PC-3 (cell line): ENCODE measurements around the gene SRRD. TPM values are rescaled to one million over a fixed set of nuclear protein-coding genes. Genes with fewer than 3 reads are reported as not detected.

Experiments used
- ATAC-seq: fragments of 200-7000 bp; cut with Tn5 transposase; 2 replicates; pipeline ENCODE4 v1.9.1; 2020; ENCODE audit warnings: mild to moderate bottlenecking, moderate library complexity
- BruUV-seq: library from RNA; stranded (reverse); fragments of 400-500 nt; replicated peaks from 2 replicates; lab custom pipeline; 2021; lab: Mats Ljungman, UMichigan
- CTCF ChIA-PET: fragments of 300-600 bp; sonication (Branson Sonifier 250); formaldehyde crosslinking; loops from one replicate; lab custom pipeline; 2022; ENCODE audit warnings: antibody characterized with exemption; lab: Charles Lee
- POLR2A ChIA-PET: fragments of 300-600 bp; sonication (Branson Sonifier 250); formaldehyde crosslinking; loops from one replicate; lab custom pipeline; 2022; ENCODE audit warnings: antibody characterized with exemption; ENCODE audit not compliant: unreplicated experiment; lab: Charles Lee
- DNase-seq: peaks from one replicate; pipeline ENCODE4 v3.0.0-alpha.2; 2015
- H2AFZ ChIP-seq: fragments of 300-600 bp; sonication (generic); 2 replicates; pipeline ENCODE4 v1.6.0; 2016; ENCODE audit warnings: antibody characterized with exemption, low read length
- H3F3A ChIP-seq: fragments of 300-600 bp; sonication (generic); one replicate; pipeline ENCODE4 v1.6.0; 2017; ENCODE audit warnings: antibody characterized with exemption, low read length, control low read depth, mild to moderate bottlenecking; ENCODE audit not compliant: unreplicated experiment
- H3K27ac ChIP-seq: fragments of 300-600 bp; sonication (generic); 2 replicates; pipeline ENCODE4 v1.5.1; 2016; ENCODE audit warnings: mild to moderate bottlenecking, low read length
- H3K27me3 ChIP-seq: fragments of 300-600 bp; sonication (generic); 2 replicates; pipeline ENCODE4 v1.6.1; 2016; ENCODE audit warnings: low read length, mixed read lengths
- H3K36me3 ChIP-seq: fragments of 300-600 bp; sonication (generic); 2 replicates; pipeline ENCODE4 v1.6.1; 2016; ENCODE audit warnings: low read depth, mixed run types, low read length, mixed read lengths
- H3K4me1 ChIP-seq: fragments of 300-600 bp; sonication (generic); 2 replicates; pipeline ENCODE4 v1.5.1; 2016; ENCODE audit warnings: low read length; ENCODE audit not compliant: insufficient read depth
- H3K4me2 ChIP-seq: fragments of 300-600 bp; sonication (generic); 2 replicates; pipeline ENCODE4 v1.6.0; 2016; ENCODE audit warnings: low read length
- H3K4me3 ChIP-seq: fragments of 300-600 bp; sonication (generic); 2 replicates; pipeline ENCODE4 v1.5.1; 2016; ENCODE audit warnings: mild to moderate bottlenecking, low read length, mixed read lengths
- H3K79me2 ChIP-seq: fragments of 300-600 bp; sonication (generic); 2 replicates; pipeline ENCODE4 v1.6.1; 2017; ENCODE audit warnings: low read length, mixed read lengths
- H3K9ac ChIP-seq: fragments of 300-600 bp; sonication (generic); 2 replicates; pipeline ENCODE4 v1.6.0; 2016; ENCODE audit warnings: mild to moderate bottlenecking, low read length
- H3K9me2 ChIP-seq: fragments of 300-600 bp; sonication (generic); replicated peaks from 2 replicates; pipeline ENCODE4 v1.6.1; 2016; ENCODE audit warnings: mixed run types, low read length, mixed read lengths
- H3K9me3 ChIP-seq: fragments of 300-600 bp; sonication (generic); 2 replicates; pipeline ENCODE4 v1.6.1; 2016; ENCODE audit warnings: low read length, mixed read lengths
- H4K20me1 ChIP-seq: fragments of 300-600 bp; sonication (generic); 2 replicates; pipeline ENCODE4 v1.6.1; 2016; ENCODE audit warnings: low read length, mixed read lengths
- EZH2 ChIP-seq: fragments of 300-600 bp; sonication (generic); IDR thresholded peaks from one replicate; pipeline ENCODE4 v1.6.1; 2017; ENCODE audit warnings: antibody characterized with exemption, mild to moderate bottlenecking, low read length; ENCODE audit not compliant: unreplicated experiment
- EZH2phosphoT487 ChIP-seq: fragments of 300-600 bp; sonication (generic); IDR thresholded peaks from 2 replicates; pipeline ENCODE4 v1.6.1; 2018; ENCODE audit warnings: mild to moderate bottlenecking, antibody characterized with exemption, low read length, borderline replicate concordance
- intact Hi-C: fragments of 100-400 bp; cut with micrococcal nuclease; formaldehyde crosslinking; loops from 2 replicates; pipeline ENCODE4 v1.9.0; 2023
- total RNA-seq: library from RNA; depleted of rRNA; stranded (reverse); fragments of >200 nt; gene quantifications from 2 replicates; pipeline ENCODE4 v1.2.3, GENCODE V29; 2014
- TF ChIP-seq, protein P1 (sequence below): fragments of 300-600 bp; sonication (generic); conservative IDR thresholded peaks from 2 replicates; pipeline ENCODE4 v1.5.1; 2017; ENCODE audit warnings: antibody characterized with exemption, low read depth, mild to moderate bottlenecking, low read length

SRRD gene
- total RNA-seq, 1 experiment from 2014 or later = 17.6 TPM

DNA sequence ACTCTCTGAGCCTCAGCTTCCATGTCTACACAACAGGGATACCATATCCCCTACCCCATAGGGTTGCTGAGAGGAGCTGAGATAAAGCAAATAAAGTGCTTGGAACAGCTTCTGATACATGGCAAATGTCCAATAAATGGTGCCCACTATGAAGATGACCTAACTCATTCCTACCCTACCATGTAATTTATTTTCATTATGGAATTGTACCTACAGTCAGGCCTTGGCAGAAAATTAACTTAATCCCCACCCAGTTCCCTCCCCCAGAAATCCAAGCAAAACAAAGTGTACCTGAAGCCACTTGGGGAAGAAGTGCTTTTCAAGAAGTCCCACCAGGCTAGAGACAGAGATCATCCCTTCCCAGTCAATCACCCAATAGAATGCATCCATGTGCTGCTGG lies 10.8 kb downstream of the SRRD start:
- Histone ChIP-seq H3K4me2 (no peak overlapping the region), H2AFZ (no peak overlapping the region), H3K9ac (no peak overlapping the region), H3K79me2 (no peaks in the 10 kb centered on the region), H3K9me2 (no peaks in the 10 kb centered on the region), H3K4me1 (peaks cover 18% of the 10 kb centered on the region; the same call in 1 of the 2 replicates), H3K27me3 (no peaks in the 10 kb centered on the region), H3K27ac (no peak overlapping the region), H3F3A (no peaks in the 10 kb centered on the region), H3K4me3 (no peak overlapping the region), H3K36me3 (peaks cover 42% of the 10 kb centered on the region), H3K9me3 (no peaks in the 10 kb centered on the region), H4K20me1 (no peaks in the 10 kb centered on the region)
- POLR2A ChIA-PET = interaction anchor here (0.9 kb wide), 1 partner anchor 11 kb away, joined by 3 read pairs; the partner anchor contains the start of genes HPS4 and SRRD
- TF ChIP-seq EZH2phosphoT487 (no peak), EZH2 (no peak)
- TF ChIP-seq, protein P1, sequence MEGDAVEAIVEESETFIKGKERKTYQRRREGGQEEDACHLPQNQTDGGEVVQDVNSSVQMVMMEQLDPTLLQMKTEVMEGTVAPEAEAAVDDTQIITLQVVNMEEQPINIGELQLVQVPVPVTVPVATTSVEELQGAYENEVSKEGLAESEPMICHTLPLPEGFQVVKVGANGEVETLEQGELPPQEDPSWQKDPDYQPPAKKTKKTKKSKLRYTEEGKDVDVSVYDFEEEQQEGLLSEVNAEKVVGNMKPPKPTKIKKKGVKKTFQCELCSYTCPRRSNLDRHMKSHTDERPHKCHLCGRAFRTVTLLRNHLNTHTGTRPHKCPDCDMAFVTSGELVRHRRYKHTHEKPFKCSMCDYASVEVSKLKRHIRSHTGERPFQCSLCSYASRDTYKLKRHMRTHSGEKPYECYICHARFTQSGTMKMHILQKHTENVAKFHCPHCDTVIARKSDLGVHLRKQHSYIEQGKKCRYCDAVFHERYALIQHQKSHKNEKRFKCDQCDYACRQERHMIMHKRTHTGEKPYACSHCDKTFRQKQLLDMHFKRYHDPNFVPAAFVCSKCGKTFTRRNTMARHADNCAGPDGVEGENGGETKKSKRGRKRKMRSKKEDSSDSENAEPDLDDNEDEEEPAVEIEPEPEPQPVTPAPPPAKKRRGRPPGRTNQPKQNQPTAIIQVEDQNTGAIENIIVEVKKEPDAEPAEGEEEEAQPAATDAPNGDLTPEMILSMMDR = no peak
- DNase-seq (no peak), ATAC-seq (no peak)
- BruUV-seq = no TSS peak
- intact Hi-C loops = no loop called here
- CTCF ChIA-PET = no interaction called here

DNA sequence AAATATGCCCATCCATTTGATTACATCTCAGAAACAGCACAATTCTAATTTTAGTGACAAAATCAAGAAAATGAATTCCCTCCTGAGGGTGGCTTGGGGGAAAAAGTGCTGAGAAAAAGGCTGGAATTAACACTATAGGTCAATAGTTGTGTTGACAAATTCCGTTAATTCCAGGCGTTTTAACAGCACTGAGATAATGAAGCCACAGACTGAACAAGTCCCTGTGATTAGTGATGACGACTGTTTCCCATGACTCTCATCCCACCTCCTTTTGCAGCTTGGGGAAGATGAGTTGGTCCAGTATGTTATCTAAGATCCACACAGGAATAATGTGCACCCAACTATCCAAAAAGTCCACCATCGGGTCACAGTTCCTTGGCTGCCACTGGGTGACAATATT lies 12.8 kb downstream of the SRRD start:
- H3F3A ChIP-seq = no peaks in the 10 kb centered on the region
- no peak overlapping the region for H2AFZ ChIP-seq
- TF ChIP-seq EZH2phosphoT487 = no peak
- no peak for TF ChIP-seq EZH2
- TF ChIP-seq, protein P1 = no peak
- intact Hi-C loops = no loop called here
- H3K9ac ChIP-seq = no peak overlapping the region
- H4K20me1 ChIP-seq = no peaks in the 10 kb centered on the region
- no peak overlapping the region for H3K4me3 ChIP-seq
- no peak overlapping the region for H3K27ac ChIP-seq
- H3K4me2 ChIP-seq = no peak overlapping the region
- BruUV-seq = no TSS peak
- H3K27me3 ChIP-seq = no peaks in the 10 kb centered on the region
- DNase-seq (no peak), ATAC-seq (no peak)
- H3K4me1 ChIP-seq = peaks cover 18% of the 10 kb centered on the region; the same call in 1 of the 2 replicates
- H3K36me3 ChIP-seq = peaks cover 38% of the 10 kb centered on the region
- ChIA-PET POLR2A (no interaction called here), CTCF (no interaction called here)
- no peaks in the 10 kb centered on the region for H3K9me3 ChIP-seq
- H3K79me2 ChIP-seq = no peaks in the 10 kb centered on the region
- no peaks in the 10 kb centered on the region for H3K9me2 ChIP-seq

GRCh38 chr22:26499188-26499703 lies 15.6 kb downstream of the SRRD start:
- Histone ChIP-seq H3K9me3 (no peaks in the 10 kb centered on the region), H3K79me2 (no peaks in the 10 kb centered on the region), H2AFZ (no peak overlapping the region), H3K9me2 (no peaks in the 10 kb centered on the region), H3K36me3 (peaks cover 40% of the 10 kb centered on the region), H3F3A (no peaks in the 10 kb centered on the region), H3K4me1 (no peaks in the 10 kb centered on the region), H3K27ac (no peak overlapping the region), H3K4me2 (no peak overlapping the region), H3K9ac (no peak overlapping the region), H3K27me3 (no peaks in the 10 kb centered on the region), H4K20me1 (no peaks in the 10 kb centered on the region), H3K4me3 (no peak overlapping the region)
- CTCF ChIA-PET = no interaction called here
- no TSS peak for BruUV-seq
- DNase-seq (no peak), ATAC-seq (no peak)
- POLR2A ChIA-PET = no interaction called here
- intact Hi-C loops = no loop called here
- TF ChIP-seq EZH2 (no peak), EZH2phosphoT487 (no peak)
- TF ChIP-seq, protein P1 = no peak
